ENCODE measurements around the gene ROBO2.

Gene ROBO2

DNA sequence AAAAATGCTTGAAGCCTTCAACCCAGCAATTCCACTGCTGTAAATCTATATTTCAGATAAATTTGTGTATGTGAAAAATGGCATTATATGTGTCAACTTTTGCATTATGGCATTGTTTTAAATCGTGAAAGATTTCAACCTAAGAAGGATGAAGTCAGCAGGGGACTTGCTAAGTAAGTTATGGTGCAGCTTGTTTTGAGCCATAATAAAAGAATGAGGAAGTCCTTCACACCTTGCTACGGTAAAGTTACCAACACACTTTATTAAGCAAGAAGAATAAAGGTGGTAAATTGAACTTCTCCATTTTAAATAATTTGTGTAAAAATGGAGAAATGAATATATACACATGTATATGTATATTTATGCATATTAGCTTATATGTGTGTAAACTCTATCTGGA, 371.4 kb downstream of the ROBO2 start:
- DNase-seq (ENCODE audit: low read depth in 2 of 2): no peak

DNA sequence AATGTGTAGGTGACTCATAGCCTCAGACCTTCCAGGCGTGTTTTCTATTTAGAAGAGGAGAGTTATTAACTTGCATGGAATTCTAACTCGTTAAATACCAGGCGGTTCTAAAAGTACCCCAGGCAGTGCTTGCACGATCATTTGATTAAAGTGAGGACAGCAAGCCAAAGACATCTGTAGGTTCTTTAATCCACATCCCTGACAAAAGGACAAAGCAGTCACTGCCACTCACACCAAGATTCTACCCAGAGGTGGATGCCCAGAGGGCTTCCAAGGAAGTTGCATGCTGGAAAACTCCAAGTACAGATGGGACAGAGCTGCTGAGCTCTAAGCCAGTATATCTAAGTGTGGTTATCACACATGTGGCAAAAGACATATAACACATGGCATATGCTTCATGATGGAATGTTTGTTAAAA, 372.1 kb downstream of the ROBO2 start:
- DNase-seq (ENCODE audit: low read depth in 2 of 2): no peak

DNA sequence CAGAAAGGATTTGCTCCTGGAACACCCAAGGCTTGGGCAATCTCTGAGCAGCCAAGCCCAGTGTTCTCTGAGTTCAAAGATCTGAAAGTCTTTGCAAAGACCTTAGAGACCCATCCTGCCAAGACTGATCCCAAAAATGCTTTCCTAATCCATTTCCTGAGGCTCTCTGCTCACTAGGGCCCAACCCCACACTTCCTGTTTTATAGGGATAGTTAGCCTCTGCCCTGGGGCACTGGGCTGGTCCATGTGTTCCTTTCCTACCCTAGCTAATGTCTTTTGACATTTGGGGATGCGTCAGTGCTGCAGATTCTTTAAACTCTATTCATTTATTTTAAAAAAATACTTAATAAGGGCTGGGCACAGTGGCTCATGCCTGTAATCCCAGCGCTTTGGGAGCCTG, 372.7 kb downstream of the ROBO2 start:
- DNase-seq (ENCODE audit: low read depth in 2 of 2): no peak

- no peak for DNase-seq (ENCODE audit: low read depth in 2 of 2)
Measured at GRCh38 chr3:77414881-77415280, 375.0 kb downstream of the ROBO2 start.

GRCh38 chr3:77420336-77420735, 380.4 kb downstream of the ROBO2 start:
- no peak for DNase-seq (ENCODE audit: low read depth in 2 of 2)

- DNase-seq (ENCODE audit: low read depth in 2 of 2): no peak
Measured at GRCh38 chr3:77421916-77422315, 382.0 kb downstream of the ROBO2 start.

- no peak for DNase-seq (ENCODE audit: low read depth in 2 of 2)
Measured at GRCh38 chr3:77426531-77426930, 386.6 kb downstream of the ROBO2 start.

DNA sequence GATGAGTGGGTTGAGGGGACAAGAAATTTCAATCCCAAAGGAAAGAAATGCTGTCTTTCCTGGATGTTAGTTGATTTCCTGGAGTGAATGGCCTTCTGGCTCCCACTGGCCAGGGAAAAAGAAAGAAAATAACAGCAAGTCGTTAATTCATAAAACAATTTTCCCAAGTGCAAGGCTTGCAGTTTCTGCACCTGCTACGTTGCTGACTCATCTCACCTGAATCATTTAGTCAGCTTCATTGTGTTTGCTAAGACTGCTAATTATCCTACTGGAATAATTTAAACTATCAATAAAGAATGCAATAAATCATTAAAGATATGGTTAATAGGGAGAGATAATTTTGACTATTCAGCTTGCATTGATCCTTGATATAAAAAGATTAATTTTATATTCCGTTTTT, 387.6 kb downstream of the ROBO2 start:
- DNase-seq (ENCODE audit: low read depth in 2 of 2): no peak

DNA sequence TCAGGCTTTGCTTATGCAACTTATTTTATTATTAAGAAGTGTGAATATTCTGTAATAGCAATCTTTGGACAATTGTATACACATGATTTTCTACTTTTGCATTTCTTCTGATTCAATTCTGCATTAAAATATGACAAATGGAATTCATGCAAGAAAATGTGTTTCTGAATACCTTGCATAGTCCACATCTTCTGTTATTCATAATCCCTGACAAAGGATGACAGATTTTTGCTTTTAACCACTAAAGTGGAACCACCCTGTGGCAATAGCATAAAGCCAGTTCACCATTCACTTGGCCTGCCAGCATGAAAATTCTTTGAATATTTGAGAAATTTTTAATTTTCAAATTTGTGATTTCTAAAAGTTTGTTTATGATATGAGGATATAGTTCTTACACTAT, 397.0 kb downstream of the ROBO2 start:
- no peak for DNase-seq (ENCODE audit: low read depth in 2 of 2)

DNA sequence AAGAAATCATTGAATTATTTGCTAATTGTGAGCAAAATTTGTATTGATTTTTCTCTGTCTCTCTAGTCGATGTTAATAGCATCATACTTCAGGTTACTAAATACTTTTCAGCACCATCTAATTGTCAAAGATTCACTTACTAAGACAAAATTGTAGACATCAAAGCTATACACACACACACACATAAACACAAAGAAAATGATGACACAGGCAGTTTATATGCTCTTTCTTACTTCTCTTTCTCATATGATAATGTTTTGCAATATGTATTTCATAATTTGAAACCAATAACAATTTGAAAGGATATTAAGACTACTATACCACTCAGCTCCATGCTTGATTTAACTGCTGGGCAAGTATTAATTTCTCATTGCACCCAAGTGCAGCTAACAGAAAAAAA, 406.2 kb downstream of the ROBO2 start:
- no peak for DNase-seq (ENCODE audit: low read depth in 2 of 2)

DNA sequence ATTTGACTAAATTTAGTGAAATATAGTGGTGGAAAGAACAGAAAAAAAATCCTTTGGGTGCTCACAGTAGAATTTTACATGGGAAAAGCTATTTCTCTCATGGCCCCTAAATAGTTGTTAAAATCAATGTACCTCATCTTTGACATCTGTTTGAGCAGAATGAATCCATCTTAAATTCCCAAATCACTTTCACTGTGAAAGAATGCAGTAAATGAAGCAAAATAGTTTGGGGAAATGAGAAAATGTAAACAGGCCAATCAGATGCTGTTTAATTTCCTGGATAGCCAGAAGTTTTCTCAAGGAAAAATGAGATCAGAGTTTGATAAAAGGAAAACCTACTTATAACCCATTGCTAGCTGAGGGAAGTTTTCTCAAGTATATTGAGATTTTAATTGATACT, 406.9 kb downstream of the ROBO2 start:
- DNase-seq (ENCODE audit: low read depth in 2 of 2): no peak

DNA sequence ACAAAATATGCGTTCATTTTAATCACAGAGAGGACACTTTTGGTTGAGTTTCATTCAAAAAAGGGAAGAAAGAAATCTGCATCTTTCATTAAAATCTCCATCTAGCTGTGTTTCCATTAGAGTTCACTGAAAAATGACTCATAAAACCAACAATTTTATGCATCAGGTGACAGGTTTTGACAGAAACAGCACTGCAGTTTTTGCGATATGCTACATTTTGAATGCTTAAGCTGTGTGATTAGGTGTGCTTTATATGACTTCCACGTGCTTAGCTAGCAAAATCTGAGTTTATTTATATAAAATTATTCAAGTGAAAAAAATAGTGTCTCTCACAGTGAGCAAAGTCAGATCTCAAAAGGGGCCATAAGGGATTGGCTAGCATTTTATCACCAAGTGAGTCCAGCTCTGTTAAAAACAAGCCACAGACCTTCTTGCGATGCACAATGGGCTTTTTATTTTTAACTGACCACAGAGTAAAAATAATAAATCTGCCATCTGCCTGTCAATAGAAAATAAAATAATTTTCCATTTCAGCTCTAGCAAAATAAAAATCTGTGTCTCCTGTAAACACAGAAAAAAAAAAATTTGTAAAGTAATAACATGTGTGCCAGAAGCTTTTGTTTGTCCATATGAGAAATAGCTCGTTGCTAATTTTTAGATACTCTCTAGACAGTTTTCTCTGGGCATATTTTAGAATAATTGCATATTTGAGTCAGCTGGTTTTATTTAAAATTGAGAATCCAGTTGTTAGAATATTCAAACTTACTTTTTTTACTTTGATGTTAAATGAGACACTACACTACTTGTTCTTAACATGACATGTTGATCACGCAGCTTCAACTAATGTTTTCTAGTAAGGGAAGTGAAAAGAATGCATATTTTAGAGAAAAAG, 409.8 kb downstream of the ROBO2 start:
- DNase-seq (ENCODE audit: low read depth in 2 of 2): no peak

DNA sequence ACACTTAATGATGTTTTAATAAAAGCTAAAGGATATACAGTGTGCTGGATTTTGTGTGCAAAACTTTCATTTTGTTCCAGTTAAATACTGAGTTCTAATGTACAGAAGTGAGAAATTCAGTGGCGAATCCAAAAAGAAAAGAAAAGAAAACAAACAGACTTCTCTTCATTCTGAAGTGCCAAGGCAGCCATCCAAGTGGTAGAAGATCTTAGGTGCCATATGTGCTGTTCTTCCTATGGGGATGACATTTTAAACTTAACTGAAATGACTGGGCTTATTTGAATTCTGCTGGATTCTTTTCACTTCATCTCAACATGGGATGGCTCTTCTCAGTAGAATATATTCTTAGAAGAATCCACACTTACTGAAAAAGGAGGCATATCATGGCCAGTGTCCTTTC, 416.5 kb downstream of the ROBO2 start:
- DNase-seq (ENCODE audit: low read depth in 2 of 2): no peak

DNA sequence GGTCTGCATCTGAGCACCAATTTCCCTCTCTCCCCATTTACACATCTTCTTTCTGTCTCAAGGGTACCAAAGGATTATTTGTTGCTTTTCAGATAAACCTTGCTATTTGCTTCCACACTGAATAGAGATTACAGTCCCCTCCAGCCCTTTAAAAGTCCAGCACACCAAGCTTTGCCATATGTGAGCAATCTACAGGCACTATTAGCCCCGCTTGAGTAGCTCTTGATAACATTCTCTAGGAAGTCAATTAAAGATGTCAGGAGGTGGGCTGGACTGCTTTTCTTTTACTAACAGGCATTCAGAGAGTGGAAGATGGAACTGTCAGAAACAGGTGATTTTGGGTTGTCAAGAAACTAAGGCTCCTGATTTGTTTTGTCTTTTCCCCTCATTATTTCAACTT, 417.0 kb downstream of the ROBO2 start:
- no peak for DNase-seq (ENCODE audit: low read depth in 2 of 2)

DNA sequence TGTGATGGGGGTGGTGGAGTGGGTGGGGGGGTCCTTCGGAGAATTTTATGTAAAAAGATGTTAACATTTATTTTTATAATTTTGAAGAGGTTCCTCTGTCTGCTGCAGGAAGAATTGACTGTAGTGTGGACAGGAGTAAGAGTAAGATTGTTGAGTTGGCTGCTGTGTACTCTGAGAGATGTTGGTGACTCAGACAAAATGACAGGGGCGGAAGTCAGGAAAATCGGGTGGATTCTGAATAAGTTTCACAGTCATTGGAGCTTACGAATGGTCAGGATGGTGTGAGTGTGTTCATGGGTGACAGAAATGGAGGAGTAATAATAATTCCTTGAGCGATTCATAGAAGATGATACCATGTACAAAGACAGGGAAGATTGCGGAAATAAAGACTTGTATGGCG, 420.0 kb downstream of the ROBO2 start:
- no peak for DNase-seq (ENCODE audit: low read depth in 2 of 2)

- DNase-seq (ENCODE audit: low read depth in 2 of 2): no peak
Measured at GRCh38 chr3:77460326-77460725, 420.4 kb downstream of the ROBO2 start.

GRCh38 chr3:77462951-77463350, 423.1 kb downstream of the ROBO2 start:
- no peak for DNase-seq (ENCODE audit: low read depth in 2 of 2)

DNA sequence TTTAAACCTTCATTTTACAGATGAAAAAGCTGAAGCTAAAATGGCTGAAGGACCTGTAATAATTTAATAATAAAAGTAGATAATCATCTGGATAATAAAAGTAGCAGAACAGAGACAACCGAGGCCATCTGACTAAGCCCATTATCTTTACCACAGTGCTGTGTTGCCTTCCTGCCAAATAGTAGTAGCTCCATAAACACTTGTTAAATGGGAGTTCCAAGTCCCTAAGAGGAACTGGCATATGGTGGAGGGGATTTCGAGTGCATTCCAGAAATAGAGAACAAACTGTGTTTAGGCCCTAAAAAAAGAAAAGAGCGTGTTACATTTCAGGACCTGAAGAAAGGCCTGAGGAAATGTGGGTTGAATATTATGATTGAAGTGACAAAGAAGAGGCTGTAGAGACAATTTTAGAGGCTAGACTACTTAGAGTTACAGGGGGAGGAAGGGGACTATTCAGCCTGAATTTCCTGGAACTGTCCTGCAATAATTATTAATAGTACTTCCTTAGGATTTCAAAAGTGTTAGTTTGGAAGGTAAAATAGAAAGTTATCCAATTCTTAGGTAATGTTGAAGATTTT, 424.3 kb downstream of the ROBO2 start:
- no peak for DNase-seq (ENCODE audit: low read depth in 2 of 2)

DNA sequence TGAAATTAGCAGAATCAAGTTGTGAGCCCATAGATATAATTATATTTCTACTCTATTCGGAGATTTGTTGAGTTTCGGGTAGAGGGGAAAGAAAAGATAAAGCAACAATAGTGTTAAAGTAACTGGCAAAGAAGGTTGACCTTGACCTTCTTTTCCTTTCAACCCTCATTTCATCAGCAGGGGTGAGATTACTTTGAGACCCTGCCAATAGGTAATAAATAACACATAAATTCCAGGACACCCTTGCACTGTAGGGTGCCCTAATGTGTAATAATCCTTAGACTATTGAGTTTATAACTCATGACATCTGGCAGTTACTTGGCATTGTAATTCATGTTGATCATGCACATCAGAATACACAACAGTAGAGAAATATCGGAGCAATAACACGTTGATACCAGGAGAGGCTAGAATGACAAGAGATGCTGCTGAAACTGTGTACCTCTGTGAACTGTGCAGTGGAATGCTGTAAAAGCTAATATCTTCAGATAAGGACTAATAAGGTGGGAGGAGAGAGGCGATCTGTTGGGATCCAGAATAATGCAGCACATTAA, 426.7 kb downstream of the ROBO2 start:
- DNase-seq (ENCODE audit: low read depth in 2 of 2): no peak

- no peak for DNase-seq (ENCODE audit: low read depth in 2 of 2)
Measured at GRCh38 chr3:77467702-77468625, 428.1 kb downstream of the ROBO2 start.

DNA sequence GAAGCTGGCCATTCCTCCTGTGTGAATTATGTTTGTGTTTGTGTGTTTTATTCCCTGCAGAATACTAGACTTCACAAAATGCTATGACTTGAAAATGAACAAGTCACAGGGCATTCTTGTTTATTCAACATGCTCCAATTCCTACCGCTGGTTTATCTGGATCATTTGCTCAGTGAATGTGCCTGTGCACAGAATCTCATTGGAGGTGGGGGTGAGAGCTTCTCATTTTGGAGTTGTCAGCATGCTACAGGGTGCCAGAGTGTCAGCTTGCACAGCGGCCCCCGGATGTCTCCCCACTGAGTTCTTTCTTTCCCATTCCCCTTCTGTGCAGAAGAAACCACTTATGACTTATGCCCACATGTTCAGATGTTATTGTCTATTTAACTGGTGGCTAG, 428.7 kb downstream of the ROBO2 start:
- DNase-seq (ENCODE audit: low read depth in 2 of 2): no peak

DNA sequence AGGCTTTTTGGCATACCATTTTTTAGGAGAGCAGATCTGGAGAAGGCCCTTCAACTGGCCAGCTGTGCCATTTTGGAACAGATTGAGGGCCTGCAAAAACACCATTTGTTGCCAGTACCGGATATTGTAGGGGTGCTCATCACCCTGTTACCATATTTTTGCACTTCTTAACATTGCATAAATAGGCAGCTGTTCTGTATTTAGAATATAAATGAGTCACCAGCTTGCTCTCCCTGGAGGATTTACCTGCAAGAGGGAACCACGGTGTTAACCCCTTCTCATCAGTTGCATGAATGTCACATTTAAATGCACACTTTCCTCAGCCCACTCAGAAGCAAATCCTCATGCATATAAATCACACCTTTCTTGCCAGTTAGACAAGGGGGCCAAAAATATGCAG, 435.6 kb downstream of the ROBO2 start:
- no peak for DNase-seq (ENCODE audit: low read depth in 2 of 2)
